HS-27A (cell line): ENCODE results near the gene C1QL1.

Experiments
- DNase-seq: peaks from one replicate; pipeline ENCODE4 v3.0.0-alpha.2; 2012; ENCODE audit warnings: low read depth, missing footprints

The C1QL1 gene

DNA sequence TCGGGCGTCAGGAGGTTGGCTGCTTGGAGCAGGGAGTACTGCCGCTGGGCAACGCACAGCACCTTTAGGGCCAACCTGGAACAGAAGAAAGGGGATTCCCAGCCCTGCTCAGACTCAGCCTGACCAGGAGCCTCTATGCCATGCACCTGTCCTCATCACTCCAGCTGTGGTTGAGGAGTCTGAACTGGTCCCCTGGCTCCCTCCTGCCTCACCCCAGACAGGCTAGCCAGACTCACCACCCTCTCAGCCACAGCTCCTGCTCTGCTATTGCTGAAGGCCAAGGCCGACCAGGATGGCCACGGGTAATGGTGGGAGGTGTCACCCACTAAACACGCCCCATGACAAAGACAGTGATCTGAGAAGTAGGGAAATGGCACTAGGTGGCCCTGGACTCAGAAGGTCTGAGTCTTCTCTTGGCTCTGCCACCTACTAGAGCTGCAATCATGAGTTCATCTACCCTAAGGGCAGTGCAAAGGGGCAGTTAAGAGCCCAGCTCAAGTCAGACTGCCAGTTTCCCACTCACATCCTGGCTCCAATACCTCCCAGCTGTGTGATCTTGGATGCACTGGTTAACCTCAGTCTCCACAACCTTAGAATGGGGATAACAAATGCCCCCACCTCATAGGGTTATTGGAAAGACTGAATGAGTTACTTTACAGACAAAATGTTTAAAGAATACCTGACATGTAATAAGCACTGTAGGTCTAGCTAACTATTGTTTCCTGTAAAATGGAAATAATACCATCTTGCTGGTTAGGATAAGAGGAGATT lies 39.0 kb downstream of the C1QL1 start:
- DNase-seq, result no peak

DNA sequence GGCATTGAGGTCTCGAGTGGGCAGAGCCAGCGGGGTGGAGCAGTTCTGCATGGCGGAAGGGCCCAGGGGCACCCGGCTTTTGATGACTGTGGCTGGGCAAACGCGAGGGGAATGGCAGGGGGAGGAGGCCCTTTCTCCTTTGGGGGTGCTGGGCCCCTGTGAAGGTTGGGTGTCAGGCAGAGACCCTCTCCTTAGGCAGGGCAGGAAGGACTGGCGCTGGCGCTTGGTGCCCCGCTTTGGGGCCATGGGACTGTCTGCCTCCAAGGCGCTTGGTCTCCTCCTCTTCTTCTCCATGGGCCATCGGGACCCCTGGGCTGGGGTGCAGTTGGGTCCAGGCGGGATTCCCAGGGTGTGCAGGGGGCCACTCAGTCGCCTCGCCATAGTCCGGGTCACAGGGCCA lies 40.0 kb downstream of the C1QL1 start:
- no peak for DNase-seq

DNA sequence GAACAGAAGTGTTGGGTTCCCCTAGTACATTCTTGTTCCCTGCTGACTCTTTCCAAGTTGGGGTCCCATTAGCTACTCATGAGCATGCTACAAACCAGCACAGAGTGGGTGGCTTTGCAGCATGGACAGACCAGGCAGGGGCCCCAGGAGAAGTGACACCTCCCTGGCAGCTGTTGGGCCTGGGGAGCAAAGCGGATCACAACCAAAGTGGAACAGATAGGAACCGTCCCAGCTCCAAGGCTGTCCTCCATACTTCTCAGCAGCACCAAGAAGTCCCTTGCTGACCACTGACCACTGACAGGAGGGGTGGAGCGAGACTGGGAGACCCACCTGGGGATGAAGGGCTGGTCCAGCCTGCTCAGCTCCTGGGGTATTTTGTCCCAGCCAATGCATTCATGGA lies 40.4 kb downstream of the C1QL1 start:
- no peak for DNase-seq

DNA sequence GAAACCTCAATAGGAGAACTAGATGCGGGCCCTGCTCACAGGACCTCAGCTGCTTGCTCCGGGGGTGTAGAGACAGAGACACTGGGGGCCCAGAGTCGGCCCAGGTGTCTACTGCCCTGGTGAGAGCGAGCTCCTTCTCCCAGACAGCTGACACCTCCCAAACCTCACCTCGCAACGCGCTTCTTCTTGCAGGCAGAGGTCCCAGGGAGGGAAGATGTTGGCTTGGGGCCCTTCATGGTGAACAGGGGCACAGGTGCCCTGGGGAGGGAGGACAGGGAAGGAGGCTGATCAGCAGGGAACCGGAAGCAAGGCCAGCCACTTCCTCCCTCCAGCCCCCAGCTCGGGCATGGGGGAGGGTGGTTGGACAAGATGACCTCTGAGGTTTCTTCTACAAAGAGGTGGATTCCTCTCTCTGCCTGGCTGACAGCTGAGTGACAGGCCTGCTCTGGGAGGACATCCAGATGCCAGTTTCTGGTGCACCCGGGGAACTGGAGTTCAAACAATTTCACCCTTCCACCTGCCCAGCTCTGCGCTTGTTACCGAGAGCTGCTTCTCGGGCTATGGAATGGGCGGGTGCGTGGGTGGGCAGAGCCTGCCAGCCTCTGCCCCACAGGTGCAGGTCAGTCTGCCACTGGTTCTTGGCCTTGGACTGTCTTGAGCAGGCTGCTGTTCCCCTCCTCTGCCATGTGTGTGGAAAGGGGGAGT lies 41.1 kb downstream of the C1QL1 start:
- no peak for DNase-seq

DNA sequence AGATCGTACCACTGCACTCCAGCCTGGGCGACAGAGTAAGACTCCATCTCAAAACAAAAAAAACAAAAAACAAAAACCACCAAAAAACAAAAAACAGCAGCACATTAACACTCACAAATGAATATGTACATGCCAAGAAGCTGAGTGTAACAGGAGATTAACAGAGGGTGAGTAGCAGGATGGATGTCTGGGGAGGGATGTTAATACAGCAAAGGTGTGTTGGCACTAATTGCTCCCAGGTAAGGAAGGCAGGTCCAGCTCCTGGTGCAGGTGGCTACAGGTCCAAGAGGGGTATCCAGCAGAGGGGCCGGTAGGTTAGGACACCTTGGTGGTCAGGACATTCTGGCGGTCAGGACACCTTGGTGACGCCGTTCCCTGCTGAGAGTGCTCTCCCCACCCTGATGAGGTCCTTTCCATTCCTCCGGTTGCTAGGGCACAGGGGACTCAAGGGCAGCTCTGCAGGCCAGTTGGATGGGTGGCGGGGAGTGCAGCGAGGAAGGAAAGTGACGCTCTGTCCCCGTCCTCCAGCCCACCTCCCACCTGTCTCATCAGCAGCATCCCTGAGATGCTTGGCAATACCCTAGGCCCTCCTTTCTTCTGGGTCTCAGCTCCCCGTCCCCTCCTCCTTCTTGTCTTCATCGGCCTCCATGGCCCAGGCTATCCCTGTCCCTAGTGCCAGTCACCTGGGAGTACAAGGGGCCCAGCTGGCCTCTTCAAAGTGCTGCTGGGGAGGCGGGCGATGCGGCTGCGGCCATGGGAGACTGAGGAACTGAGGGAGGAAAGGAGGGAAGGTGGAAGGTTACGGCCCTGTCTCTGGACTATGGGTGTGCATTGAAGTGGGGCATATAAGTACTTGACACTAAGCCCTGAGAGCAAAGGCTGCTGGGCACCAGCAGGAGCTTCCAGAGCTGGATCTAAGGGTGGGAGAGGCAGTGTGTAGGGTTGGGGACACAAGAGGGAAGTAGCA lies 42.1 kb downstream of the C1QL1 start:
- no peak for DNase-seq

DNA sequence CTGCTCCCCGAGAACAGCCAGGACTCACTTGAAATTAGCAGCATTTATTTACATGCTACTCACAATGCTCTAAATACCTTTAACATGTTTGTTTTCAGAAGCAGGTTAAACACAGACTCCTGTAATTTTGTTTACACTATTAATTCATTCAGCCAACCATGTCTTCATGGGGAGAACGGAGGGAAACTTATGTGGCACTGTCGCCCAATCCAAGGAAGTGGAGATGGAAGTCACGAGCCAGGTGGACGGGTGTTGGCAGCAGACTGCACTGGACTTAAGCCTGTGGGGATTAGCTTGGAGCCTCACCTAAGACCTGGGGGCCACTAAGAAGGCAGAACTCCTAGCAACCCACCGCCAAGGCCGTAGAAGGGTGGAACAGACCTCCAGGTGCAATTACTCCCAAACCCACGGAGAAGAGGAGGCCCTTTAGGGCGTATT lies 44.0 kb downstream of the C1QL1 start:
- DNase-seq, result no peak

DNA sequence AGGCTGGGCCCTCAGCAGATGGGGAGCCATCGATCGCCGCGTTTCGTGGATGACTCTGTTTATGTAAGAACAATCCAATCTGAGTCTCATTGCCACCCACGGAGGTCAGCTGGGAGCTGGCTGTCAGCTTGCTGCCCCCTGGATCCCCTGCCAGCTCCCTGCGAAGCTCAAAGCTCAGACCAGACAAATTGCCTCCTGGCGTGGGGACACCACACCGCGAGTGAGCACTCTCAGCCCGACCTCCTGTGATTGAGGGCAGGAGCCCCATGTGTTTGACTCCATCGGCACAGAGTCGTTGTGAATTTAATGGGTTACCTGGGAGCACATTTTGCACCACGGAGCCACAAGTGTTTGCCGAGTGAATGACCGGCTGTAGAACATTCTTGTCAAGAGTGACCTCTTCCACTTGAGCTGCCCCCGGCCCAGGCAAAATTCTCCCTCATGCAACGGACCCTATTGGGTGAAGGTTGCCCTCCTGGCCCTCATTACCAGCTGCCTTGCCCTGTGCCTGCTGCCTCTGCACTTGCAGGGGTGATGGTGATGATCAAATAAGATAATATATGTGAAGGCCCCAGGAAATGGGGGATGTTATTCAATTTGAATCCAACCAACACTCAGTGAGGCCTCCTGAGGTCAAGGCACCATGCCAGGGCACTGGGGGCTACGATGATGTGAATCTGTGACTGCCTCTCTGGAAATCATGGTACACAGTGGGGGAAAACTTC lies 45.2 kb downstream of the C1QL1 start:
- DNase-seq, result no peak

DNA sequence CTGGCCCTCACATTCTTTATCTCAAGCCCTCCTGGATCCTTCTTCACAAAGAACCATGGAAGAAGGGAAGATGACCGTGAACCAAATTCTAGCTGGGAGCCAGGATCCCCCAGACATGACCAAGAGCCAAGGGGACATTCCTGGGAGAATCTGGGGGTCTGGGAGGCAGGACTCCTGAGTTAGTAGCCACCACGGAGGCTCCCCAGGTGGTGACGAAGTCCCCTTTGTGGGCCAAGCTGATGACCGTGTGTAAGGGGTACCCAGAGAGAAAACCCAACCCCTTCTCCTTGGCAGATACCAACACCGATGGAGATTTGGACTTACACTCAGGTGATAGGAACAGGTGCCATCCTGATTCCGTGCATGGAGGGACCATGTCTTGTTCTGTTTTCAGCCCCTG lies 46.0 kb downstream of the C1QL1 start:
- DNase-seq, result no peak

DNA sequence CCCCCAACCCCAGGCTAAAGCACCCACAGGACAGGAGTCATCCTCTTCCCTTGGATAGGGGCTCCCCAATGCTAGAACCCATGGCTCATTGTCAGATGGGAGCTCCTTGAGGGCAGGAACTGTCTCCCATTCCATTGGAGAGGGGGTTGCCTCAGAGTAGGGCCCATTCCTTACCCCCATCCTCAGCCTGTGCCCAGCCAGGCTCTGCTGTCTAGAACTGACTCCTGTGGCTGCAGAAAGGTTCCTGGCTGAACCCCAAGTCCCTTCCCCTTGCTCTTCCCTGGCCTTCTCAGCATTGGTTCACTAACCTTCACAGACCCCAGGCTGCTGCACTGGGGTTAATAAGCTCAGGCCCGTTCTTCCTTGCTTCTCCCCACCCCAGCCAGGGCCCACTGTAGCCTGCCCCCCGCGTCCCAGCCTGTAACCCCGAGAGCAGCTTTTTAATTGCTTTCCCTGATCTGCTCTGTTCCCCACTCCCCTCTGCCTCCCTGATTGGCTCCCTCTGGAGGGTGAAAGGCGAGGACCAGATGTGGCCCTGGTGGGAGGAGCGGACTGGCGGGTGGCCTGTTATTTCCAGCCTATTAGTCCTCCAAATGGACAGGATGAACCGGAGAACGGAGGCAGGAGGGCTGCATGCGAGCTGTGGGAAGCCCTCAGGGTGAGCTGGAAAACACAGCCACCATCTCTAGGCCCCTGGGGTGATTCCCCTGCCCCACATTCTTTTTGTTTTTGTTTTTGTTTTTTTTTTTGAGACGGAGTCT lies 46.8 kb downstream of the C1QL1 start:
- DNase-seq, result no peak

DNA sequence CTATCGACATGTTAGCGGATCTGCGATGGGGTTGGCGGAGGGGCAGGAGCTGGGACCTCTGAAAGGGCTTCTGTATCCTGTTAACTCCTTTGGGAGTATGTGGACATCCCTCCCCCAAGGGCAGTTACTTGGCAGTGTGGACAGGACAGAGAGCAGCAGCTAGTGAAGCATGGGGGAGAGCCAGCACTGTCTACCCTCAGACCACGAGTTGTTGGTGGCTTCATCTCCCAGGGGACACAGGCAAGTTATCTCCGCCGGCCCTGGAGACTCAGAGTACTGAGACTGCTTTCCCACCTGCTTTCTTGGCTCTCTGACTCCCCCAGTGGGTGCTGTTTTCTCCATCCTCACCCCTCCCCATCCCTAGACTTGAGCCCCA lies 47.5 kb downstream of the C1QL1 start:
- no peak for DNase-seq

DNA sequence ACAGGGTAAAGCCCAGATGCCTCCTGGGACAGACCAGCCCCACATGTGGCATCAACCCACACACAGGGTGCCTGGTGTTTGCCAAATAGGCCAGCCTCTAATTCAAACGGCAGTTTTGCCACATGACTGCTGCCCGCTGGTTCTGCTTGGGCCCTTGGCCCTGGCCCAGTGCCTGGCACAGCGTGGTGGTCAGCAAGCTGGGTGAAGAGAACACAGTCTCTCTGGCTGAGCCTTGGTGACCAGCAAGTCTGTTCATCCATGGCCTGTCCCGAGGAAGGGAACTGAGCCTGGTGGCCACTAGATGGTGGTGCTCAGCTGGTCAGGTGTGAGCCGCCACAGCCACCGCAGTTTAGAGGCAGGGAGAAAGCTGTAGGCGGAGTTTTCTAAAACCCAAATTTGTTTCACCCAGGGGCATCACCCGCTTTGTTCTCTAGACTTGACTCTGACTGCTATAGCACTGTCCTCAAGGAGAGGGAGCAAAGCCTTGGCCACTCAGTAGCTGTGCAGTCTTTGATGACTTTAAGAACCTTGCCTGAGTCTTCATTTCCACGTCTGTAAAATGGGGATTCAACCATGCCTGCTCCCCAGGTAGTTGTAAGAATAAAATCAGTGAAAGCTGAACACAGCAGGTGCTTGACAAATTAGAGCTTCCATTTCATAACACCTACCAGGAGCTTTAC lies 48.1 kb downstream of the C1QL1 start:
- no peak for DNase-seq

DNA sequence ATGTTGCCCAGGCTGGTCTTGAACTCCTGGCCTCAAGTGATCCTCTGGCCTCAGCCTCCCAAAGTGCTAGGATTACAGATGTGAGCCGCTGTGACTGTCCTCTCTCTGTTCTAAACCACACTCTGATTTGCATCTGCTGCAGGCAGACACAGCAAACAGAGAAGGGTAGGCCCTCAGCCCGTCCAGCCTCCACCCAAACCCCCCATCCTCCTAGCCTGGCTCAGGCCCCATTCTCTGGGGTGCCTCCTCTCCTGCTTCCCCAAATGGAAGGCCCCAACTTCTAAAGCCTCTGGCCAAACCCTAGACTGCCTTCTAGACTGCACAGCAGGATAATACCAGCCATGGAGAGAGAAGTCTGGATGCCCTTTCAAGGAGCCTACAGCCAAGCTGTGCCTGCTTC lies 48.7 kb downstream of the C1QL1 start:
- no peak for DNase-seq

DNA sequence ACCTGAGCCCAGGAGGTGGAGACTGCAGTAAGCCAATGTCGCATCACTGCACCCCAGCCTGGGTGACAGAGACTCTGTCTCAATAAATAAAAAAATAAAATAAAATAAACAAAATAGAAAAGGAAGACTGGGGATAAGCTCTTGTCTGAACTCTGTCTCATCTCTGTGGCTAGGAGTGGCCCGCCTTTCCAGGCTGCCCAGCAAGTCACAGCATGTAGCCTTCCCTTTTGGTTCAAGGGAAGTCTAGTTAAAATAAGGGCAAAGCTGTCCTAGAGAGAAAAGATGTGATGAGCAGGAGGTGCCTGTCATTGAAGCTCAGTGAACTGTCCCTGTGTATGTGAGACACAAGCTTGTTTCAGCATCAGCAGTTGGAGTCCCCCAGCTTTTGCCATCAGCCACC lies 50.1 kb downstream of the C1QL1 start:
- DNase-seq, result no peak

DNA sequence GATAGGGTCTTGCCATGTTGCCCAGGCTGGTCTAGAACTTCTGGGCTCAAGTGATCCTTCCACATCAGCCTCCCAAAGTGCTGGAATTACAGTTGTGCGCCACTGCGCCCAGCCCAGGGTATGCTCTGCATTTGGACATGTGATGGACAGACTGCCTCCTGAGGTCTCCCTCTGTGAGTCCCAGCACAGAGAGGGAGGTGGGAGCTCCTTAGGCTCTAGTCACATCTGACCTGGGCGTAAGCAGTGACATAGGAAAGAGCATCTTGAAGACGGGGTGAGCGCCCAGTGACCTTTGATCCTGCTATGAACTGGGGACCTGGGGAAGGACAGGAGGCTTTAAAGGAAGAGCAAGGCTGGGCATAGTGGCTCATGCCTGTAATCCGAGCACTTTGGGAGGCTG lies 50.6 kb downstream of the C1QL1 start:
- DNase-seq, result no peak

DNA sequence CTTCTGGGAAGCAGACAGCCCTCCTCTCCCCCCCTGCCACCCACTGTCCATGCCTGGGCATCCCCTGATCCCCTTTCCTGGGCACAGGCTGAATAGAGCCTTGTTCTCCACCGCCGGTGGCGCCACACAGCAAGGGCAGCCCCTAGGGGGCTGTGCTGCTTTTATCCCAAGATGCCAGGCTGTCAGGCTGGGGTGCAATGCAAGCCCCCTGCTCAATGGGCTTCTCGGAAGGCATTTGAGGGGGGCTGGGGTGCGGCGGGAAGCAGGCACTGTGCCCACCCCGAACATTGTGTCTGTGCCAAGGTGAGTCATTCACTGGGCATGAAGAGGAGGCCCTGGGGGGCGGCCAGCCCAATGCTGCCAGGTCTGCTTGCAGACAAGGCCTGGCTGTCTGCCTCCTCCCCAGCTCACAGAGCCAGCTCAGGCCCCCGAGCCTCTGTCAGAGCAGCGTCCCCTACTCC lies 51.3 kb downstream of the C1QL1 start:
- no peak for DNase-seq

DNA sequence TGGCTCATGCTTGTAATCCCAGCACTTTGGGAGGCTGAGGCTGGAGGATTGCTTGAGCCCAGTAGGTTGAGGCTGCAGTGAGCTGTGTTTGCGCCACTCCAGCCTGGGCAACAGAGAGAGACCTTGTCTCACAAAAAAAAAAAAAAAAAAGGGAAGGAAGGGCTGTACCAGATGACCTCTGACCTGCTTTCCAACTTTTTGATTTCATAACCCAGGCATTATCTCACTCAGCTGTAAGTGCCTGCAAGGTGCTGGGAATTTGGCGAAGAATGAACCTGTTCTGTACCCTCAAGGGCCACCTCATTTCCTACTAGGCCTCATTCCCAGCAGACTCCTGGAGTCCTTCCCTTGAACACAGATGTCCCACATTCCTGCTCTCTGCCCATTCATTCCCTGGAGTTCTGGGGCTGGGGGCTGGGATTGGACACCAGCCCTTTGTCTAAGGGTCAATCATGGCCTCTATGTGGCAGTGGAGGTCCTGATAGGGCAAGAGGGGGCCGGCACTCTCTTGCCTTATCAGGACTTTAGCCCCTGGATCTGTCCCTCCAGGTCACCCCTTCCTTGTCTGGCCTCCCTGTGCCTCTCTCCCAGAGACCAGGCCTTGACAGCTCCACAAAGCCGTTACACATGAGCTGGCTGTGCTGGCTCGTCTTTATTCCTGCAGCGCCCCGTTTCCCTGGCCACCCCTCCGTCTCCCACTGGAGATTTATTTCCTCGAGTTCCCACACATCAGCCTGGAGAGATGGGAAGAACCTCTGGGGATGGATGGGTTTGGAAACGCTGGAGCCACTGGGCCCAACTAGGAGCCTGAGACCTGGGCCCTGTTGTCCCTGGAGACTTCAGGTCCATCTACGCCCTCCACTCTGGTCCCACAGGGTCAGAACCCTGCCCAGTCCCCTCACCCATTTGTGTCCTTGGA lies 52.0 kb downstream of the C1QL1 start:
- DNase-seq, result no peak

DNA sequence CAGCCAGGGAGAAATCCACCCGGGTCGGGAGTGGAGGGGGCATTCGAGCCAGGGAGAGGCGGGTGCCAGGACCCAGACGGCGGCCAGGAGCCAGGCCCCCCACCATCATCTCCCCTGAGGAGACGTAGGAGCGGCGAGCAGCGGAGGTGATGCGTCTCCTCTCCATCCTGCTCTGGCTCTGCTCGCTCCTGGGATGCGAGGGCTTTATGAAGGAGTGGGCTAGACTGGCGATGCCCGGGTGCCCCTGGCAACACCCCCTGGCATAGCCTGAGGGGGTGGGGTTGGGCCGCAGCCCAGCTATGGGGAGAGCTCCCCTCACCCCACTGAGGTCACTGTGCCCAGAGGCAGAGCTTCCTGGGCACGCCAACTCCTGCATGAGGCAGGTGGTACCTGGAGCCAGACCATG lies 52.8 kb downstream of the C1QL1 start, which contains the start of gene GFAP:
GFAP (minus strand) TSS at position 180 of the 406 bp plus-strand sequence; CDS start at position 166, 14 bp downstream.
- DNase-seq, result no peak

DNA sequence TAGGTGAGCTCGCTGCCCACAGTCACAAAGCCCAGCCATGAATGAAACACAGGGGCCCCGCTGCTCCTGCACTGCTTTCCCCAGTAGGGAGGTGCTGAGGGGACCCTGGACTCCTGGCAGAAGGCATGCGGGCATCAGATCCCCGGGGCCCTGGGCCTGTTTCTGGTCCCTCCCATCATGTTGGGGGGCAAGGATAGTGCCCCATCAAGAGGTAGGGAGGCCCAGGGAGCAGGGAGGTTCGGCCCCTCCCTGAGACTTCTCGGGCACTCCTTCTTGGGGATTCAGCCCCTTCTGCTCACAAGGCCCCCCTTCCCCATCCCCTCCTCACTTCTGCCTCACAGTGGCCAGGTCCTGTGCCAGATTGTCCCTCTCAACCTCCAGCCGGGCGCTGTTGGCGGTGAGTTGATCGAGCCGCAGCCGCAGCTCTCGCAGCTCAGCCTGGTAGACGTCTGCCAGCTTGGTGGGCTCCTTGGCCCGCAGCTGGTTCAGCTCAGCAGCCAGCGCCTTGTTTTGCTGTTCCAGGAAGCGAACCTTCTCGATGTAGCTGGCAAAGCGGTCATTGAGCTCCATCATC lies 53.3 kb downstream of the C1QL1 start:
- DNase-seq, result no peak

DNA sequence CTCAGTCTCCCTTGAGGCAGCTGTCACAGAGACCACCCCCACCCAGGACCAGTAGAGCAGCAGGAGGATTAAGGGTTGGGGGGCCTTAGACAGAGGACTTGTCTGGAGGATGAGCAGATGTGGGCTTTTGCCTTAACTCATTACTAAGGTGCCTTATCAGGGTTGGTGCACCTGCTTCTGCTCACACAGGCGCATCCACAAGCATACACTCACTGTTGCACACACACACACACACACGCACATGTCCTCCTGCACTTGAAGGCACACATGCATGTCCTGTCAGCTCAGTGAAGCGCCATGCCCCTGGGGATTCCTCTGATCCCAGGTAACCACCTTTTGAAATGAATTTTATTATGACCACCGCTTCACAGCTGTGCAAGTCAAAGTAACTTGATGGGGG lies 54.0 kb downstream of the C1QL1 start:
- no peak for DNase-seq
